PC-3 (cell line): ENCODE results near the gene ARSD.

Experiments
- CTCF ChIP-seq: fragments of 300-600 bp; sonication (generic); conservative IDR thresholded peaks from 2 replicates; pipeline ENCODE4 v1.5.1; 2017; ENCODE audit warnings: antibody characterized with exemption, low read depth, mild to moderate bottlenecking, low read length
- EZH2phosphoT487 ChIP-seq: fragments of 300-600 bp; sonication (generic); IDR thresholded peaks from 2 replicates; pipeline ENCODE4 v1.6.1; 2018; ENCODE audit warnings: mild to moderate bottlenecking, antibody characterized with exemption, low read length, borderline replicate concordance

DNA sequence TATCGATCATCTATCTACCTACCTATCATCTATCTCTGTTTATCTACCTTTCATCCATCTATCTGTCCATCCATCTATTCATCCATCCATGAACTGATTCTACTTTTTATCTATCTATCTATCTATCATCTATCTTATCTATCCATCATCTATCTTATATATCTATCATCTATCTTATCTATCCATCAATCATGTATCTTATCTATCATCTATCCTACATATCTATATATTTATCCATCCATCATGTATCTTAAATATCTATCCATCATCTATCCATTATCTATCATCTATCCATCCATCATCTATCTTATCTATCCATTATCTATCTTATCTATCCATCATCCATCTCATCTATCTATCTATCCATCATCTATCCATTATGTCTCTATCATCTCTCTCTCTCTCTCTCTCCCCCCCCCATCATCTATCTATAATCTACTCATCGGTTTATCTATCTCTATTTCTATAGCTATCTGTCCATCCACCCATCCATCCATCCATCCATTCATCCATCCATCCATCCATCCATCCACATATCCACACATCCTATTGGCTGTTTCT, 20.9 kb downstream of the ARSD start:
- TF ChIP-seq CTCF (no peak), EZH2phosphoT487 (no peak)
